Liver (tissue), 9 donors: ENCODE results near the gene SERBP1. TPM values are rescaled to one million over a fixed set of nuclear protein-coding genes. Genes with fewer than 3 reads are reported as not detected.

Experiments
- DNase-seq: peaks from one replicate; pipeline ENCODE4 v3.0.0-alpha.2; 2017; ENCODE audit warnings: low spot score
- H3K27ac ChIP-seq, 2 donors: one replicate each; pipeline ENCODE4 v1.7.0; 2013; ENCODE audit warnings: inconsistent platforms in 2 of 2, low read length in 2 of 2, control low read depth in 1 of 2, low read depth in 1 of 2, mild to moderate bottlenecking in 1 of 2
- H3K27me3 ChIP-seq, 4 donors: one replicate each; pipeline versions ENCODE4 v1.6.1 to v1.7.0; 2013; ENCODE audit warnings: low read length in 3 of 4, inconsistent platforms in 1 of 4, mild to moderate bottlenecking in 1 of 4, moderate library complexity in 1 of 4; ENCODE audit not compliant: control insufficient read depth in 4 of 4, insufficient read depth in 4 of 4
- H3K36me3 ChIP-seq, 4 donors: one replicate each; pipeline versions ENCODE4 v1.6.1 to v1.7.0; 2013; ENCODE audit warnings: low read length in 3 of 4, mild to moderate bottlenecking in 3 of 4, low read depth in 1 of 4, moderate library complexity in 1 of 4; ENCODE audit not compliant: control insufficient read depth in 4 of 4, insufficient read depth in 3 of 4
- H3K4me1 ChIP-seq, 4 donors: one replicate each; pipeline versions ENCODE4 v1.6.1 to v1.7.0; 2013; ENCODE audit warnings: low read length in 3 of 4, mild to moderate bottlenecking in 3 of 4, moderate library complexity in 1 of 4; ENCODE audit not compliant: control insufficient read depth in 4 of 4, insufficient read depth in 4 of 4
- H3K4me3 ChIP-seq, 3 donors: one replicate each; pipeline versions ENCODE4 v1.6.1 to v1.7.0; 2013; ENCODE audit warnings: low read length in 3 of 3, control low read depth in 1 of 3, low read depth in 1 of 3, mild to moderate bottlenecking in 1 of 3
- H3K9ac ChIP-seq, 2 donors: one replicate each; pipeline ENCODE4 v1.7.0; 2013; ENCODE audit warnings: low read length in 2 of 2, mild to moderate bottlenecking in 2 of 2, moderate library complexity in 2 of 2, control low read depth in 1 of 2, low read depth in 1 of 2
- H3K9me3 ChIP-seq, 4 donors: one replicate each; pipeline versions ENCODE4 v1.6.1 to v1.7.0; 2013; ENCODE audit warnings: low read length in 3 of 4; ENCODE audit not compliant: control insufficient read depth in 4 of 4
- ATF3 ChIP-seq: IDR thresholded peaks from 2 replicates; pipeline ENCODE4 v1.6.1; 2016; ENCODE audit warnings: antibody characterized with exemption
- CTCF ChIP-seq: fragments of 150-350 bp; IDR thresholded peaks from 2 replicates; pipeline ENCODE4 v1.5.1; 2017; ENCODE audit warnings: improper control_type of control experiment, low read depth, low read length; ENCODE audit not compliant: missing input control
- EGR1 ChIP-seq, 2 donors: IDR thresholded peaks; 2 replicates each; pipeline ENCODE4 v1.6.1; 2016 to 2018; ENCODE audit warnings: antibody characterized with exemption in 2 of 2, low read depth in 2 of 2
- FOXA1 ChIP-seq: IDR thresholded peaks from 2 replicates; pipeline ENCODE4 v1.6.1; 2016; ENCODE audit warnings: antibody characterized with exemption
- FOXA2 ChIP-seq: IDR thresholded peaks from 2 replicates; pipeline ENCODE4 v1.6.1; 2016; ENCODE audit warnings: antibody characterized with exemption
- GABPA ChIP-seq, 2 donors: IDR thresholded peaks in 1 of 2; conservative IDR thresholded peaks in 1 of 2; 2 replicates each; pipeline ENCODE4 v1.6.1; 2016; ENCODE audit warnings: antibody characterized with exemption in 2 of 2, mild to moderate bottlenecking in 1 of 2, moderate library complexity in 1 of 2
- HNF4G ChIP-seq: IDR thresholded peaks from 2 replicates; pipeline ENCODE4 v1.6.1; 2016; ENCODE audit warnings: antibody characterized with exemption
- JUND ChIP-seq, 2 donors: IDR thresholded peaks; 2 replicates each; pipeline ENCODE4 v1.6.1; 2016; ENCODE audit warnings: antibody characterized with exemption in 2 of 2
- MAX ChIP-seq: IDR thresholded peaks from 2 replicates; pipeline ENCODE4 v1.6.1; 2016; ENCODE audit warnings: antibody characterized with exemption
- NR2F2 ChIP-seq: IDR thresholded peaks from 2 replicates; pipeline ENCODE4 v1.6.1; 2016; ENCODE audit warnings: antibody characterized with exemption
- RAD21 ChIP-seq, 2 donors: IDR thresholded peaks; 2 replicates each; pipeline ENCODE4 v1.6.1; 2016; ENCODE audit warnings: antibody characterized with exemption in 2 of 2, mild to moderate bottlenecking in 2 of 2
- REST ChIP-seq: IDR thresholded peaks from 2 replicates; pipeline ENCODE4 v1.6.1; 2016; ENCODE audit warnings: antibody characterized with exemption, mild to moderate bottlenecking
- RXRA ChIP-seq, 2 donors: IDR thresholded peaks; 2 replicates each; pipeline ENCODE4 v1.6.1; 2017 to 2018; ENCODE audit warnings: antibody characterized with exemption in 2 of 2, mild to moderate bottlenecking in 1 of 2
- SP1 ChIP-seq: IDR thresholded peaks from 2 replicates; pipeline ENCODE4 v1.6.1; 2018; ENCODE audit warnings: antibody characterized with exemption, mild to moderate bottlenecking
- TAF1 ChIP-seq: conservative IDR thresholded peaks from 2 replicates; pipeline ENCODE4 v1.6.1; 2016; ENCODE audit warnings: antibody characterized with exemption, mild to moderate bottlenecking
- ZBTB33 ChIP-seq: IDR thresholded peaks from 2 replicates; pipeline ENCODE4 v1.6.1; 2016; ENCODE audit warnings: antibody characterized with exemption
- WGBS: extraction: QIAGEN DNeasy Blood & Tissue Kit; methylation state at CpG from one replicate; pipeline ENCODE4 v1.1.7; 2013; 5-methylcytosine and 5-hydroxymethylcytosine counted together
- polyA plus RNA-seq, 2 donors: library from polyadenylated mRNA; stranded (reverse) in 1 of 2; unstranded in 1 of 2; fragments of 200-250 nt in 1 of 2; fragments of >200 nt in 1 of 2; fragmentation: Nextera tagmentation in 1 of 2; extraction: Ambion mirVana in 1 of 2; gene quantifications; one replicate each; pipeline versions ENCODE4 v1.2.1 to v1.2.3, GENCODE V29; 2013 to 2015
- total RNA-seq, 2 donors: library from RNA; depleted of rRNA; stranded (reverse); fragments of >200 nt; gene quantifications; one replicate each; pipeline ENCODE4 v1.2.3, GENCODE V29; 2014
- donor health status: healthy.
- donor health status: healthy.
- donor health status: healthy.
- donor health status: healthy.
- donor health status: healthy.

The SERBP1 gene
- total and polyA plus RNA-seq, 4 donors = 66.6 to 140 (median 117) TPM

- no peak overlapping the region for H3K9ac ChIP-seq
- 88% methylated on average over 2 of the region's 2 CpGs for WGBS
- H3K36me3 ChIP-seq = no peaks in the 10 kb centered on the region
- H3K27me3 ChIP-seq = no peaks in the 10 kb centered on the region
- no peaks in the 10 kb centered on the region for H3K9me3 ChIP-seq
- TF ChIP-seq CTCF (no peak), ZBTB33 (no peak), GABPA (IDR thresholded peaks at IDR 0.05 in 1 of 2, conservative IDR thresholded peaks at IDR 0.05 in 1 of 2) (no peak), SP1 (no peak), JUND (IDR thresholded peaks at IDR 0.05) (no peak), EGR1 (IDR thresholded peaks at IDR 0.05; ENCODE audit: low read depth in 2 of 2) (no peak), ATF3 (no peak), HNF4G (no peak), NR2F2 (no peak), RAD21 (IDR thresholded peaks at IDR 0.05) (no peak)
- no peak overlapping the region for H3K4me3 ChIP-seq
- no peak for DNase-seq
- H3K27ac ChIP-seq = no peak overlapping the region
- H3K4me1 ChIP-seq = peaks cover 0 to 5% (median 0%) of the 10 kb centered on the region in 4 donors
Observed at GRCh38 chr1:67476006-67476482, 45.8 kb upstream of the SERBP1 start.

GRCh38 chr1:67472056-67472455 lies 41.9 kb upstream of the SERBP1 start:
- TF ChIP-seq JUND (IDR thresholded peaks at IDR 0.05) (no peak), SP1 (no peak), ATF3 (no peak), RXRA (IDR thresholded peaks at IDR 0.05) (no peak), FOXA1 (no peak)
- Histone ChIP-seq H3K27me3 (no peaks in the 10 kb centered on the region), H3K9ac (no peak overlapping the region), H3K4me3 (no peak overlapping the region), H3K9me3 (no peaks in the 10 kb centered on the region), H3K36me3 (no peaks in the 10 kb centered on the region), H3K4me1 (no peaks in the 10 kb centered on the region), H3K27ac (no peak overlapping the region)
- WGBS = 92% methylated on average over 2 of the region's 2 CpGs
- DNase-seq = no peak

- TF ChIP-seq NR2F2 (no peak), JUND (IDR thresholded peaks at IDR 0.05) (no peak), REST (no peak), FOXA1 (no peak), HNF4G (no peak), FOXA2 (no peak), GABPA (IDR thresholded peaks at IDR 0.05 in 1 of 2, conservative IDR thresholded peaks at IDR 0.05 in 1 of 2) (no peak), TAF1 (no peak), SP1 (no peak), RAD21 (IDR thresholded peaks at IDR 0.05) (no peak), CTCF (no peak), RXRA (IDR thresholded peaks at IDR 0.05) (no peak), EGR1 (IDR thresholded peaks at IDR 0.05; ENCODE audit: low read depth in 2 of 2) (no peak), MAX (no peak)
- Histone ChIP-seq H3K27me3 (no peaks in the 10 kb centered on the region), H3K4me1 (no peaks in the 10 kb centered on the region), H3K27ac (no peak overlapping the region), H3K4me3 (no peak overlapping the region), H3K9ac (no peak overlapping the region), H3K9me3 (no peaks in the 10 kb centered on the region), H3K36me3 (no peaks in the 10 kb centered on the region)
- no peak for DNase-seq
- 84% methylated on average over 3 of the region's 3 CpGs for WGBS
Observed at GRCh38 chr1:67469431-67469830, 39.2 kb upstream of the SERBP1 start.
